ENCODE measurements around the gene HNRNPA1L2.
"Not testable (repeated sequence)": the region's sequence is repeated elsewhere in the genome, so short reads cannot be mapped to it uniquely, and the experiment has no call there.

The HNRNPA1L2 gene

DNA sequence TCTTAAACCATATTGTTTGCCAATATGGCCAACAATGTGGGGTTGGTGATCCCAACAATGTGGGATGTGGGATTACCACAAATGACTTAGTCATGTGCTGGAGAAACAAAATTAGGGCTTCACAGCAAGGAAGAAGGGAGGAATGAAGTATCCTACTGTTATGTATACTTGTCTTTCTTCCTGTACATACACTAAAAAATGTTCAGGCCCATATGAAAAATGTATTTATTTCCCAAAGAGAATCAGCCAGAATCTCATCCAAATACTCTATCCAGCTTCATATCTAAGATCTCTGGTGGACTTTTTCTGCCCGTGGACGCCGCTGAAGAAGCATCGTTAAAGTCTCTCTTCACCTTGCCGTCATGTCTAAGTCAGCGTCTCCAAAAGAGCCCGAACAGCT lies at the start of gene HNRNPA1L2:
HNRNPA1L2 (plus strand) TSS at position 301 of the 400 bp plus-strand sequence; CDS start at position 363, 62 bp downstream.
- intact Hi-C loops (cut with DNase I), result no loop called here
- DNase-seq, result no peak

DNA sequence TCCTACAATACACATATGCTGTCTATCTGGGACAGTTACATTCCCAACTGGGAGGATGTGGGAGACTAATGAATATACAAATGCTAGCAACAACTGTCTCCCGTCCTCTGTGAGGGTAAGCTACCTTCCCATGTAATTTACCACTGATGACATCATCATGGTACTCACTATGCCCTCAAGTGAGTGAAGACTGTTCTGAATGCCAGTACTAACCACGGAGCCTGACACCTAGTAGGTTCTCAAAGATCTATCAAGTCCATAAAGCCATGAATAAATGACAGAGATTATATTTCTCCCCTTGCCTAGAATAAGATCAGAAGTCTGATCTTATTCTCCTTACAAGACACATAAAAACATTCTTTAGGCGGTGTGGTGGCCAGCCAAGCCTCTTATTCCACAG lies 49.1 kb upstream of the HNRNPA1L2 start:
- DNase-seq; intact Hi-C loops (cut with DNase I): not testable (repeated sequence)

- DNase-seq; intact Hi-C loops (cut with DNase I): not testable (repeated sequence)
These were observed 48.4 kb upstream of the HNRNPA1L2 start for GRCh38 chr13:52593812-52594211.

DNA sequence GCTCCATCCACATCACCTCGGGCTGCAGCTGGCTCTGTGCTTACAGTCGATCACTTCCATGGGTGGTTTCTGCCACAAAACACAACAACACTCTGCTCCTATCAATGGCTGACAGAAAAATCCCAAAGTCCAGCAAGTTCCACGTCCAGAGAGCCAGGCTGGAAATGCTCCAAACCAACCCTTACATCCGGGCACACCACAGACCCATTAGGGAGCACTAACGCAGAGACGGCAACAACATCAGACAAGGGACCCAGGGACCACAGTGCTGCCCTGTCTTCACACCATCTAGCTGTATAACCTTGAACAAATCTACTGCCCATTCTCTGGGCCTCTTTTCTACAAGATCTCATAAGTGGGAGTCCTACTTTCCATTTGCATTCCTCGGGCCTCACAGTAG lies 47.9 kb upstream of the HNRNPA1L2 start:
- intact Hi-C loops (cut with DNase I); DNase-seq: not testable (repeated sequence)

- DNase-seq, result no peak
- intact Hi-C loops (cut with DNase I), result no loop called here
These were observed 44.6 kb upstream of the HNRNPA1L2 start for GRCh38 chr13:52597676-52598075.

GRCh38 chr13:52599037-52599847 lies 43.0 kb upstream of the HNRNPA1L2 start:
- no peak for DNase-seq
- intact Hi-C loops (cut with DNase I), result no loop called here

- DNase-seq, result peak; percentile 16 to 89 (median 44)
- intact Hi-C loops (cut with DNase I), result no loop called here
These were observed 42.2 kb upstream of the HNRNPA1L2 start for GRCh38 chr13:52599848-52600603.

- DNase-seq, result no peak
- intact Hi-C loops (cut with DNase I), result no loop called here
These were observed 41.6 kb upstream of the HNRNPA1L2 start for GRCh38 chr13:52600666-52601065.

GRCh38 chr13:52603316-52603715 lies 38.9 kb upstream of the HNRNPA1L2 start:
- DNase-seq; intact Hi-C loops (cut with DNase I): not testable (repeated sequence)

DNA sequence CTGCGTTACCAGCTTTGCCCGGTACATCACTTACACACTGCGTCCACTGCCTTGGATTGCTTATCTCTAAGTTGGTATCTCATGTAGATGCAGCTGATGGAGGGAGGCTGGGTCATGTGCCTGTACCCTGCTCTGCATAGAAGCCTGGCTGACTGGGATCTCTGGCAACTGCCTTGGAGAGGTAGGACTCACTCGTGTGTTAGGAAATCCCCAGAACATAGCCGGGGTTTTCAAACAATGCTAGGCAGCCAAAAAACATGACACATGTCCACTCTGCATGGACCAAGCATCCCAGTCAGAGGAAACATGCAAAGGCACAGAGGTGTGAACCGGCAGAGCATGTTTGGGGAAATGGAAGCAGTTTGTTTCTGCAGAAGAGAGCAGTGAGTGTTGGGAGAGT lies 36.1 kb upstream of the HNRNPA1L2 start:
- intact Hi-C loops (cut with DNase I), result not testable (repeated sequence)

DNA sequence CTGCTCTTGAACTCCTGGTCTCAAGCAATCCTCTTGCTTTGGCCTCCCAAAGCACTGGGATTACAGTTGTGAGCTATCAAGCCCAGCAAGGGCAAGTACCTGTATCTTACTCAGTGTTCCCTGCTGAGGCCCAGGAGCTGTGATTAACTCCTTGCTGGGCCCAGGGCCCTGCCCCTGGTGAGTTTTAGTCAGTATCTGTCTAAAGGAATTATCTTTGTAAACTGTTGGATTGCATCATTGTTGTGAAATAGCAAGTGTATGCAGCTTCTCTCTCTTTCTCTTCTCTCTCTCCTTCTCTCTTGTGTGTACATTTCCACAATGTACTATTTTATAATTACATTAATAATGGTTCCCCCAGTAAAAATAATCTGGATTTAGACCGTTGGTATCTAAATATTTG lies 35.4 kb upstream of the HNRNPA1L2 start:
- intact Hi-C loops (cut with DNase I); DNase-seq: not testable (repeated sequence)

More for the DNA sequence above, 36.1 kb upstream of the HNRNPA1L2 start:
- not testable (repeated sequence) for DNase-seq

- intact Hi-C loops (cut with DNase I); DNase-seq: not testable (repeated sequence)
These were observed 34.0 kb upstream of the HNRNPA1L2 start for GRCh38 chr13:52608184-52608583.

DNA sequence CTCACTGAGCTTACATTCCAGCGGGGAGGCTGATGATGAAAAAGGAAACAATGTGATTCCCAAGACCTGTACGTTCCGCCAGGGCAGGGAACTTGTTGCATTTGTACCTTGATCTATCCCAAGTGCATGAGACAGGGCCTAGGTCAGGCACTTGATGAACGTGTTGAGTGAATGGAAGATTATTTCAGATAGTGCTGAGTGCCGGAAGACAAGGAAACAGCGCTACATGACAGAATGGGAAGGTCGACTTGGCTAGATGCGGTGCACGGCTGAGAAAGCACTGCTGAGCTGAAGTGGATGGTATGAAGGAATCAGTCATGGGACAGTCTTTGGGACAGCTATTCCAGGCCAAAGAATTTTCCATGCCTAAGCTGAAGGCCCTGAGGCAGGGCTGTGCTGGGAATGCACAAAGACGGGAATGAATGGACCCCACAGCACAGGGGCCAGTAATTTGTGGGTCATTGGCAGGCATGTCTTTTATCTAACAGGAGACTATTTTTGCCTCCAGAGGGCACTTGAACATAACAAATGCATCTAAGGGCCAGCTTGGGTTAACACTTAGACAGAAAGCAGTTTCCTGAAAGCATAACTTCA lies 33.1 kb upstream of the HNRNPA1L2 start:
- DNase-seq; intact Hi-C loops (cut with DNase I): not testable (repeated sequence)

DNA sequence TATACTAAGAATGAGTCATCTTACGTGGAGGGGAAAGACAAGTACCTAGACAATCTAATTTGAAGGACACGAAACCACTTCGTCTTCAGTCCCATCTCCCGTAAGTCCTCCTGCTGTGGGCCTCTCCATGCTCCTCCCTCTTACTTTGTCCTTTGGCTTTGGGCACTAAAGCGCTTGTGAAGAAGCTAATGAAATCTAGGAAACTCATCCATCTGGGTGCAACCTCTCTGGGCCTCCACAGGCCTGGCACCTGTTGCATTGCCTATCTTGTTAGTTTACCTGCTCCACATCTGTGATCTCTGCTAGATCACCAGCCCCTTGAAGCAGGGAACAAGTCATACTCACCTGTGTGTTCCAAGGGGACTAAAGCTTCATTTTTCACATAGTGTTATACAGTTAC lies 32.1 kb upstream of the HNRNPA1L2 start:
- DNase-seq; intact Hi-C loops (cut with DNase I): not testable (repeated sequence)

GRCh38 chr13:52615134-52615801 lies 27.0 kb upstream of the HNRNPA1L2 start:
- no peak for DNase-seq
- intact Hi-C loops (cut with DNase I), result no loop called here

DNA sequence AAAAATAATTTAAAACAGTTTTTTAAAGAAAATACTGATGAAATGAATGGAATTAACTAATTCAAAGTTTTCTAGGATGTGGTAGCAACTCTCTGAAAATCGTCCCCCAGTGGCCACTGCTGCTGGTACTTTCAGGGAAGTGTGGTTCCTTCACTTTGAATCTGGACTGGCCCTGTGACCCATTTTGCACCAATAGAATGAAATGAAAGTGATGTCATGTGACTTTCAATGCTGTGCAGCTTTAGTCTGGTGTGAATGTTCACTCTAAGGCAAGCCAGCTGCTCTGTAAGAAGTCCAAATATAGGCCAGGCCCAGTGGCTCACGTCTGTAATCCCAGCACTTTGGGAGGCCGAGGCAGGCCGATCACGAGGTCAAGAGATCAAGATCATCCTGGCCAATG lies 26.4 kb upstream of the HNRNPA1L2 start:
- intact Hi-C loops (cut with DNase I), result no loop called here
- DNase-seq, result no peak

DNA sequence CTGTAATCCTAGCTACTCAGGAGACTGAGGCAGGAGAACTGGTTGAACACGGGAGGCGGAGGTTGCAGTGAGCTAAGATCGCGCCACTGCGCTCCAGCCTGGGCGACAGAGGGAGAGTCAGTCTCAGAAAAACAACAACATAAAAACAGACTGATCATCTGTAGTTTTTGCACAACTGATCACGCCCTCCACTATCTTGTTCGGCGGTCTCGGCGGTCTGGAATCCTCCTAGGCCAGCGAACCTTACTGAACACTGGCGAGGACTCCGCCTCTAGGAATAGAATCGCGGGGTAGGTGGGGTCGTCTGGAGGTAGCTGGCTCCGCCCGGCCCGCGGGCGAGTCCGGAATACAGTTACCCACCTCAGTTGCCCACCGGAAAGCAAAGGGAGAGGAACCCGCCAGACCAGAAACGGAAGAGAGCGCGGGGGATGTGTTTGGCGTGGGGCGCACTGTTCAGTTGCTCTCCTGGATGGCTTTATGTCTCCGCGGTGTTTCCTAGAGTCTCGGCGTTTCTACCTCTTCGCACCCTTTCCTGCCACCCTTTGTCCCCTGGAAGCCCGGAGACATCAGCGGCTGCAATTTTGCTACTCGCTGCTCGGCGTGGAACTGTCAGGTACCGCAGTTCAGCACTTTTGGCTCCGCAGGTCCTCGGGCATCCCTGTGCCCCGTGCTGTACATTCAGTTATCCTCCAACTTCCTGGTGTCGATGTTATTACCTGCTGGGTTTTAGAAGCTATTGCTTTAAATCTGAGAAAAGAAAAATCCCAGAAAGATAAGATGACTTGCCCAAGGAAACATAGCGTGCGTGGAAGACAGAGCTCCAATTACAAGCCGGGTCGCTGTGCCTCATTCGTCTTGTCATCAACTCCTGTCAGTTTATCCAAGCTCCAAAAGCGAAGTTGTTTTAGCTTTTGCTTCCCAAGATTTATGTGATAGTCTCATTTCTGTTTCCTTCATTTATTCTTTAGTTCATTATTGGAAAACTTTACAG lies 24.9 kb upstream of the HNRNPA1L2 start:
- intact Hi-C loops (cut with DNase I), result loop anchor here (1.0 kb wide), 1 partner anchor 35 kb away; the partner anchor contains the start of gene SUGT1
- peak; percentile 68 to 97 (median 81) for DNase-seq

DNA sequence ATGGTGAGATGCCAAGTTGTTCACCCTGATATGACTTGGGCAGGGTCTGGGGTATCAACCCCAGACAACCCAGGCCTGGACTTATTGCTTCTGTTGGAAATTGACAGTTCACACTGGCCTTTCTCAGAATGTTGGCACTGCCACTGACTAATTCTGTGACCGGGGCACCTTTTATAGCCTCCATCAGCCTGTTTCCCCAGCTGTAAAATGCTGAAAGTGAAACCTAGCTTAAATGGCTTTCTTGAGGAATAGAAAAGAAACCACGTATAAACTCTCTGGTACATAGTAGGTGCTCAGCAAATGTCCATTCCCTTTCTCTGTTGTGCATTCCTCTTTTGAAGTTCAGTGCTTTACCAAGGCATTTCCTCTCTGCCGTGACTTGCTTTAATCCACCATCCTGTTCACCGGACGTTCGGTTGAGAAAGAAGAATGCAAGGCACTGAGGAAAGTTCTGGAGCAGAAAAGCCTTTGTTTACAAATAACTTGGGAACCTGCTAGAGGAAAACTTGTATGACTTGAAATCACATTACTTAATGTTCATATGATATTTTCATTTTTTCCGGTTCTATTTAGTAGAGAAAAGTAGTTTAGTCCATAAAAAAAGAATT lies 11.0 kb upstream of the HNRNPA1L2 start:
- DNase-seq; intact Hi-C loops (cut with DNase I): not testable (repeated sequence)

Data from posterior cingulate gyrus (tissue), 11 donors.